ENCODE data around the gene ABCC2. TPM values are rescaled to one million over a fixed set of nuclear protein-coding genes. Genes with fewer than 3 reads are reported as not detected.
"Not testable (repeated sequence)": the region's sequence is repeated elsewhere in the genome, so short reads cannot be mapped to it uniquely, and the experiment has no call there.

The ABCC2 gene
- total and polyA plus RNA-seq, 8 donors = 0.60 to 1.8 (median 1.1) TPM

GRCh38 chr10:99832439-99832838, 50.0 kb downstream of the ABCC2 start:
- no peak for DNase-seq
- no peaks in the 10 kb centered on the region for H3K27me3 ChIP-seq
- H3K36me3 ChIP-seq = no peaks in the 10 kb centered on the region
- no peak for TF ChIP-seq CTCF (IDR thresholded peaks at IDR 0.05)
- H3K9me3 ChIP-seq = no peaks in the 10 kb centered on the region
- no peak overlapping the region for H3K4me3 ChIP-seq
- H3K4me1 ChIP-seq = no peaks in the 10 kb centered on the region
- intact Hi-C loops (cut with DNase I) = no loop called here
- no peak overlapping the region for H3K27ac ChIP-seq
- ATAC-seq = no peak

GRCh38 chr10:99834410-99834809, 52.0 kb downstream of the ABCC2 start:
- DNase-seq (no peak), ATAC-seq (no peak)
- Histone ChIP-seq H3K4me1 (no peaks in the 10 kb centered on the region), H3K36me3 (no peaks in the 10 kb centered on the region), H3K9me3 (no peaks in the 10 kb centered on the region), H3K4me3 (no peak overlapping the region), H3K27ac (no peak overlapping the region), H3K27me3 (no peaks in the 10 kb centered on the region)
- intact Hi-C loops (cut with DNase I) = no loop called here
- TF ChIP-seq CTCF (IDR thresholded peaks at IDR 0.05) = no peak

- H3K36me3 ChIP-seq = no peaks in the 10 kb centered on the region
- DNase-seq (no peak), ATAC-seq (no peak)
- no peak overlapping the region for H3K27ac ChIP-seq
- H3K9me3 ChIP-seq = no peaks in the 10 kb centered on the region
- no peak for TF ChIP-seq CTCF (IDR thresholded peaks at IDR 0.05)
- no peak overlapping the region for H3K4me3 ChIP-seq
- no peaks in the 10 kb centered on the region for H3K4me1 ChIP-seq
- intact Hi-C loops (cut with DNase I) = no loop called here
- no peaks in the 10 kb centered on the region for H3K27me3 ChIP-seq
Observed at GRCh38 chr10:99835947-99836346, 53.5 kb downstream of the ABCC2 start.

- Histone ChIP-seq H3K9me3 (no peaks in the 10 kb centered on the region), H3K36me3 (no peaks in the 10 kb centered on the region), H3K27me3 (no peaks in the 10 kb centered on the region), H3K4me1 (no peaks in the 10 kb centered on the region), H3K27ac (no peak overlapping the region), H3K4me3 (no peak overlapping the region)
- DNase-seq (no peak), ATAC-seq (no peak)
- intact Hi-C loops (cut with DNase I) = no loop called here
- no peak for TF ChIP-seq CTCF (IDR thresholded peaks at IDR 0.05)
Observed at GRCh38 chr10:99836711-99837110, 54.3 kb downstream of the ABCC2 start.

GRCh38 chr10:99840859-99841258, 58.4 kb downstream of the ABCC2 start:
- H3K9me3 ChIP-seq; H3K4me3 ChIP-seq; H3K27me3 ChIP-seq; H3K36me3 ChIP-seq; H3K27ac ChIP-seq; H3K4me1 ChIP-seq; DNase-seq; ATAC-seq; intact Hi-C loops (cut with DNase I): not testable (repeated sequence)

GRCh38 chr10:99841746-99842145, 59.3 kb downstream of the ABCC2 start:
- Histone ChIP-seq H3K27ac (no peak overlapping the region), H3K9me3 (no peaks in the 10 kb centered on the region), H3K4me3 (no peak overlapping the region), H3K4me1 (peaks cover 4 to 13% of the 10 kb centered on the region in 2 donors), H3K36me3 (no peaks in the 10 kb centered on the region), H3K27me3 (no peaks in the 10 kb centered on the region)
- TF ChIP-seq CTCF (IDR thresholded peaks at IDR 0.05) = no peak
- DNase-seq (no peak), ATAC-seq (no peak)
- intact Hi-C loops (cut with DNase I) = no loop called here
